Neural progenitor cell (in vitro differentiated cells): ENCODE data around the gene ERCC8.

Source experiments
- EZH2 ChIP-seq: fragments of 200-600 bp; sonication (generic); IDR thresholded peaks from 2 replicates; pipeline ENCODE4 v1.6.1; 2017; ENCODE audit warnings: antibody characterized with exemption, mild to moderate bottlenecking, moderate library complexity
- TF ChIP-seq, protein P1 (sequence below): fragments of 200-600 bp; sonication (generic); IDR thresholded peaks from 2 replicates; pipeline ENCODE4 v1.5.1; 2017; ENCODE audit warnings: antibody characterized with exemption, mild to moderate bottlenecking

DNA sequence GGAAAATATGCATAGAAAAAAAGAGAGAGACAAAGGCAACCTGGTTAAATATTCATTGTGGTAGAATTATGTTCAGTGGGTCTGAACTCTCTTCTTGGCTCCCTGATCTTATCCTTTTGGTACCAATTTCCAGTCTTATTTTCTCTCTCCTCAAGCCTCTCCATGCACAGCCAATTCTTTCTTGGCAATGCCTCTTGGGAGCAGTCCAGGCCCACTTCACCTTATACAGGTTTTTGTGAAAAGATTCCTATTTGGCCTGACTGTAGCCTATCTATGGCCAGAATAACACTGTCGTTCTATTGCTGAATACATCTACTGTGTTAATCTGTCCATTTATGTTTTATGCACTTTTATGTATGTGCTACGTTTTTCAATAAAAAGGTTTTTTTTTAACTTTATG, 103.5 kb downstream of the ERCC8 start:
- TF ChIP-seq, protein P1, sequence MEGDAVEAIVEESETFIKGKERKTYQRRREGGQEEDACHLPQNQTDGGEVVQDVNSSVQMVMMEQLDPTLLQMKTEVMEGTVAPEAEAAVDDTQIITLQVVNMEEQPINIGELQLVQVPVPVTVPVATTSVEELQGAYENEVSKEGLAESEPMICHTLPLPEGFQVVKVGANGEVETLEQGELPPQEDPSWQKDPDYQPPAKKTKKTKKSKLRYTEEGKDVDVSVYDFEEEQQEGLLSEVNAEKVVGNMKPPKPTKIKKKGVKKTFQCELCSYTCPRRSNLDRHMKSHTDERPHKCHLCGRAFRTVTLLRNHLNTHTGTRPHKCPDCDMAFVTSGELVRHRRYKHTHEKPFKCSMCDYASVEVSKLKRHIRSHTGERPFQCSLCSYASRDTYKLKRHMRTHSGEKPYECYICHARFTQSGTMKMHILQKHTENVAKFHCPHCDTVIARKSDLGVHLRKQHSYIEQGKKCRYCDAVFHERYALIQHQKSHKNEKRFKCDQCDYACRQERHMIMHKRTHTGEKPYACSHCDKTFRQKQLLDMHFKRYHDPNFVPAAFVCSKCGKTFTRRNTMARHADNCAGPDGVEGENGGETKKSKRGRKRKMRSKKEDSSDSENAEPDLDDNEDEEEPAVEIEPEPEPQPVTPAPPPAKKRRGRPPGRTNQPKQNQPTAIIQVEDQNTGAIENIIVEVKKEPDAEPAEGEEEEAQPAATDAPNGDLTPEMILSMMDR, result no peak
- no peak for TF ChIP-seq EZH2
